Astrocyte (in vitro differentiated cells and primary cell): ENCODE data around the gene ARHGEF17. TPM values are rescaled to one million over a fixed set of nuclear protein-coding genes. Genes with fewer than 3 reads are reported as not detected.

Source experiments
- DNase-seq: peaks from one replicate; pipeline ENCODE4 v3.0.0-alpha.2; 2010; ENCODE audit warnings: low read depth
- FAIRE-seq: peaks from 2 replicates; lab custom pipeline; 2011; peaks lifted over from hg19 to GRCh38; lab: Jason Lieb, UNC
- H2AFZ ChIP-seq: 2 replicates; pipeline ENCODE4 v1.6.0; 2012; ENCODE audit warnings: low read depth, low read length, inconsistent platforms
- H3K27ac ChIP-seq: 2 replicates; pipeline ENCODE4 v1.5.1; 2011; ENCODE audit warnings: low read depth, low read length, inconsistent platforms
- H3K27me3 ChIP-seq: 2 replicates; pipeline ENCODE4 v1.6.0; 2011; ENCODE audit warnings: low read length, inconsistent platforms; ENCODE audit not compliant: insufficient read depth
- H3K36me3 ChIP-seq: 2 replicates; pipeline ENCODE4 v1.5.1; 2011; ENCODE audit warnings: low read length, inconsistent platforms; ENCODE audit not compliant: insufficient read depth
- H3K4me1 ChIP-seq: 2 replicates; pipeline ENCODE4 v1.5.1; 2011; ENCODE audit warnings: low read length, inconsistent platforms; ENCODE audit not compliant: insufficient read depth
- H3K4me2 ChIP-seq: 2 replicates; pipeline ENCODE4 v1.6.0; 2012; ENCODE audit warnings: low read length, inconsistent platforms
- H3K4me3 ChIP-seq: 2 replicates; pipeline ENCODE4 v1.5.1; 2011; ENCODE audit warnings: low read depth, mild to moderate bottlenecking, low read length, inconsistent platforms; ENCODE audit not compliant: insufficient read depth
- H3K79me2 ChIP-seq: 2 replicates; pipeline ENCODE4 v1.6.0; 2012; ENCODE audit warnings: mild to moderate bottlenecking, low read length, inconsistent platforms; ENCODE audit not compliant: insufficient read depth
- H3K9ac ChIP-seq: 2 replicates; pipeline ENCODE4 v1.6.0; 2012; ENCODE audit warnings: mild to moderate bottlenecking, low read length, inconsistent platforms
- H3K9me3 ChIP-seq: 2 replicates; pipeline ENCODE4 v1.5.1; 2012; ENCODE audit warnings: low read depth, mild to moderate bottlenecking, low read length, inconsistent platforms; ENCODE audit not compliant: insufficient read depth
- H4K20me1 ChIP-seq: 2 replicates; pipeline ENCODE4 v1.6.0; 2012; ENCODE audit warnings: low read length, inconsistent platforms; ENCODE audit not compliant: insufficient read depth
- H3K27ac Mint-ChIP-seq: one replicate; pipeline ENCODE4 v1.8.0; 2021; ENCODE audit warnings: mild to moderate bottlenecking, mixed read lengths; ENCODE audit not compliant: unreplicated experiment
- H3K27me3 Mint-ChIP-seq: one replicate; pipeline ENCODE4 v1.8.0; 2021; ENCODE audit warnings: low read depth, mixed read lengths; ENCODE audit not compliant: unreplicated experiment
- H3K36me3 Mint-ChIP-seq: one replicate; pipeline ENCODE4 v1.8.0; 2021; ENCODE audit warnings: low read depth, mixed read lengths; ENCODE audit not compliant: unreplicated experiment
- H3K4me1 Mint-ChIP-seq: one replicate; pipeline ENCODE4 v1.8.0; 2021; ENCODE audit warnings: low read depth, mixed read lengths; ENCODE audit not compliant: unreplicated experiment
- H3K4me3 Mint-ChIP-seq: one replicate; pipeline ENCODE4 v1.8.0; 2021; ENCODE audit warnings: mild to moderate bottlenecking, moderate library complexity, mixed read lengths; ENCODE audit not compliant: unreplicated experiment
- H3K9me3 Mint-ChIP-seq: one replicate; pipeline ENCODE4 v1.8.0; 2021; ENCODE audit warnings: mild to moderate bottlenecking, mixed read lengths; ENCODE audit not compliant: unreplicated experiment
- CTCF ChIP-seq: IDR thresholded peaks from 2 replicates; pipeline ENCODE4 v1.5.1; 2011; ENCODE audit warnings: low read depth, mild to moderate bottlenecking, inconsistent platforms, low read length, moderate library complexity; ENCODE audit not compliant: insufficient read depth
- EZH2 ChIP-seq: IDR thresholded peaks from 2 replicates; pipeline ENCODE4 v1.6.1; 2012; ENCODE audit warnings: mild to moderate bottlenecking, low read length, inconsistent platforms; ENCODE audit not compliant: insufficient read depth
- total RNA-seq: library from RNA; stranded (reverse); gene quantifications from 2 replicates; pipeline ENCODE4 v1.2.1, GENCODE V29; 2021

ARHGEF17 gene
- total RNA-seq, 1 donor from 2014 or later, result 66.4 TPM

- no peaks in the 10 kb centered on the region for H3K27me3 Mint-ChIP-seq
- TF ChIP-seq EZH2 (no peak), CTCF (no peak)
- no peak for FAIRE-seq
Observed at GRCh38 chr11:73349633-73350032, 41.6 kb downstream of the ARHGEF17 start.

DNA sequence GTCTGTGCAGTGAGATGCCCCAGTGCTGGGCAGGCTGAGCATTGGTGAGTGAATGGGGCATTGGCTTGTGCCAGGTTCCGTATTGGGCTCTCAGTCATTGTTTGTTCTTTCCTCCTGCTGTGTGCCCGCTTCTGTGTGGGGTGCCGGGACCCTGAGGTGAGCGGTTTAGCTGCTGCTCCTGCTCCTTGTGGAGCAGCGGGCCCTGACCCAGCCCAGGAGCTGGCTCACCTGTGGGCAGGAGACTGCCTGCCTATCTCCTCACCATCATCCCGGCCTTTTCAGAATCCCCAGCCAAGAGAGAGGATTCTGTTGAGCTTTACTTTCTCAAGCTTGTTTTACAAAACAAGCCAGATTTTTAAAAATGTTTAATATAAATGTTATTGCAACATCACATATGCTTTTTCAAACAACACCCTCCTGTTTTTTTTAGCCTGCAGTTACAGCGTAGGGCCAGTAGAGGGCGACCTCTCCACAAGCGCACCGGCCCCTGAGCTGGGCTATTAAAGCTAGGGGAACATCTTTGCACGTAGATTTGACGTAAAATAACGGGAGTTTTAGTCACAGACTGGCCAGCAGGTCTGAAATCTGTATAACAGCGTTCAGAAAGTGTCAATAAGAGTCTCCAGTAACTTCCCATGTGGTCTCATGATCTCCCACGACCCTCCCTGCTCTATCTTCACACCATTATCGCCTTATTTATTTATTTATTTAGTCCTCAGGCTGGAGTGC is 43.0 kb downstream of the ARHGEF17 start:
- no peaks in the 10 kb centered on the region for H3K9me3 Mint-ChIP-seq
- no peak overlapping the region for H3K9ac ChIP-seq
- no peak for FAIRE-seq

More at GRCh38 chr11:73349633-73350032, 41.6 kb downstream of the ARHGEF17 start:
- peaks cover 7% of the 10 kb centered on the region for H3K36me3 ChIP-seq
- Mint-ChIP-seq H3K4me3 (no peak overlapping the region), H3K9me3 (no peaks in the 10 kb centered on the region), H3K4me1 (peaks cover 3% of the 10 kb centered on the region), H3K27ac (no peak overlapping the region), H3K36me3 (no peaks in the 10 kb centered on the region)
- H3K4me3 ChIP-seq, result no peak overlapping the region
- H2AFZ ChIP-seq, result no peak overlapping the region
- H4K20me1 ChIP-seq, result peaks cover 80% of the 10 kb centered on the region
- H3K9me3 ChIP-seq, result no peaks in the 10 kb centered on the region
- H3K79me2 ChIP-seq, result peaks cover 46% of the 10 kb centered on the region
- no peak for DNase-seq
- H3K9ac ChIP-seq, result no peak overlapping the region
- H3K27me3 ChIP-seq, result no peaks in the 10 kb centered on the region
- no peak overlapping the region for H3K4me2 ChIP-seq
- H3K27ac ChIP-seq, result no peak overlapping the region
- H3K4me1 ChIP-seq, result no peaks in the 10 kb centered on the region

More for the DNA sequence above, 43.0 kb downstream of the ARHGEF17 start:
- Histone ChIP-seq H2AFZ (no peak overlapping the region), H3K4me1 (no peaks in the 10 kb centered on the region), H4K20me1 (peaks cover 76% of the 10 kb centered on the region), H3K79me2 (peaks cover 32% of the 10 kb centered on the region), H3K4me3 (no peak overlapping the region), H3K9me3 (no peaks in the 10 kb centered on the region), H3K27ac (no peak overlapping the region), H3K27me3 (no peaks in the 10 kb centered on the region), H3K4me2 (no peak overlapping the region), H3K36me3 (peaks cover 10% of the 10 kb centered on the region)
- no peak overlapping the region for H3K27ac Mint-ChIP-seq
- TF ChIP-seq CTCF (peak; percentile 100), EZH2 (no peak)
- H3K36me3 Mint-ChIP-seq, result peaks cover 5% of the 10 kb centered on the region
- no peaks in the 10 kb centered on the region for H3K27me3 Mint-ChIP-seq
- peak; percentile 37 for DNase-seq
- peaks cover 3% of the 10 kb centered on the region for H3K4me1 Mint-ChIP-seq
- H3K4me3 Mint-ChIP-seq, result no peak overlapping the region
